Liver (tissue), 9 donors: ENCODE data around the gene SYNDIG1. TPM values are rescaled to one million over a fixed set of nuclear protein-coding genes. Genes with fewer than 3 reads are reported as not detected.

Experiments used
- DNase-seq: peaks from one replicate; pipeline ENCODE4 v3.0.0-alpha.2; 2017; ENCODE audit warnings: low spot score
- H3K27ac ChIP-seq, 2 donors: one replicate each; pipeline ENCODE4 v1.7.0; 2013; ENCODE audit warnings: inconsistent platforms in 2 of 2, low read length in 2 of 2, control low read depth in 1 of 2, low read depth in 1 of 2, mild to moderate bottlenecking in 1 of 2
- H3K27me3 ChIP-seq, 4 donors: one replicate each; pipeline versions ENCODE4 v1.6.1 to v1.7.0; 2013; ENCODE audit warnings: low read length in 3 of 4, inconsistent platforms in 1 of 4, mild to moderate bottlenecking in 1 of 4, moderate library complexity in 1 of 4; ENCODE audit not compliant: control insufficient read depth in 4 of 4, insufficient read depth in 4 of 4
- H3K36me3 ChIP-seq, 4 donors: one replicate each; pipeline versions ENCODE4 v1.6.1 to v1.7.0; 2013; ENCODE audit warnings: low read length in 3 of 4, mild to moderate bottlenecking in 3 of 4, low read depth in 1 of 4, moderate library complexity in 1 of 4; ENCODE audit not compliant: control insufficient read depth in 4 of 4, insufficient read depth in 3 of 4
- H3K4me1 ChIP-seq, 4 donors: one replicate each; pipeline versions ENCODE4 v1.6.1 to v1.7.0; 2013; ENCODE audit warnings: low read length in 3 of 4, mild to moderate bottlenecking in 3 of 4, moderate library complexity in 1 of 4; ENCODE audit not compliant: control insufficient read depth in 4 of 4, insufficient read depth in 4 of 4
- H3K4me3 ChIP-seq, 3 donors: one replicate each; pipeline versions ENCODE4 v1.6.1 to v1.7.0; 2013; ENCODE audit warnings: low read length in 3 of 3, control low read depth in 1 of 3, low read depth in 1 of 3, mild to moderate bottlenecking in 1 of 3
- H3K9ac ChIP-seq, 2 donors: one replicate each; pipeline ENCODE4 v1.7.0; 2013; ENCODE audit warnings: low read length in 2 of 2, mild to moderate bottlenecking in 2 of 2, moderate library complexity in 2 of 2, control low read depth in 1 of 2, low read depth in 1 of 2
- H3K9me3 ChIP-seq, 4 donors: one replicate each; pipeline versions ENCODE4 v1.6.1 to v1.7.0; 2013; ENCODE audit warnings: low read length in 3 of 4; ENCODE audit not compliant: control insufficient read depth in 4 of 4
- ATF3 ChIP-seq: IDR thresholded peaks from 2 replicates; pipeline ENCODE4 v1.6.1; 2016; ENCODE audit warnings: antibody characterized with exemption
- CTCF ChIP-seq: fragments of 150-350 bp; IDR thresholded peaks from 2 replicates; pipeline ENCODE4 v1.5.1; 2017; ENCODE audit warnings: improper control_type of control experiment, low read depth, low read length; ENCODE audit not compliant: missing input control
- EGR1 ChIP-seq, 2 donors: IDR thresholded peaks; 2 replicates each; pipeline ENCODE4 v1.6.1; 2016 to 2018; ENCODE audit warnings: antibody characterized with exemption in 2 of 2, low read depth in 2 of 2
- FOXA1 ChIP-seq: IDR thresholded peaks from 2 replicates; pipeline ENCODE4 v1.6.1; 2016; ENCODE audit warnings: antibody characterized with exemption
- FOXA2 ChIP-seq: IDR thresholded peaks from 2 replicates; pipeline ENCODE4 v1.6.1; 2016; ENCODE audit warnings: antibody characterized with exemption
- GABPA ChIP-seq, 2 donors: IDR thresholded peaks in 1 of 2; conservative IDR thresholded peaks in 1 of 2; 2 replicates each; pipeline ENCODE4 v1.6.1; 2016; ENCODE audit warnings: antibody characterized with exemption in 2 of 2, mild to moderate bottlenecking in 1 of 2, moderate library complexity in 1 of 2
- HNF4A ChIP-seq, 2 donors: conservative IDR thresholded peaks; 2 replicates each; pipeline ENCODE4 v1.6.1; 2016; ENCODE audit warnings: antibody characterized with exemption in 2 of 2, mild to moderate bottlenecking in 2 of 2
- HNF4G ChIP-seq: IDR thresholded peaks from 2 replicates; pipeline ENCODE4 v1.6.1; 2016; ENCODE audit warnings: antibody characterized with exemption
- JUND ChIP-seq, 2 donors: IDR thresholded peaks; 2 replicates each; pipeline ENCODE4 v1.6.1; 2016; ENCODE audit warnings: antibody characterized with exemption in 2 of 2
- MAX ChIP-seq: IDR thresholded peaks from 2 replicates; pipeline ENCODE4 v1.6.1; 2016; ENCODE audit warnings: antibody characterized with exemption
- NR2F2 ChIP-seq: IDR thresholded peaks from 2 replicates; pipeline ENCODE4 v1.6.1; 2016; ENCODE audit warnings: antibody characterized with exemption
- RAD21 ChIP-seq, 2 donors: IDR thresholded peaks; 2 replicates each; pipeline ENCODE4 v1.6.1; 2016; ENCODE audit warnings: antibody characterized with exemption in 2 of 2, mild to moderate bottlenecking in 2 of 2
- REST ChIP-seq: IDR thresholded peaks from 2 replicates; pipeline ENCODE4 v1.6.1; 2016; ENCODE audit warnings: antibody characterized with exemption, mild to moderate bottlenecking
- RXRA ChIP-seq, 2 donors: IDR thresholded peaks; 2 replicates each; pipeline ENCODE4 v1.6.1; 2017 to 2018; ENCODE audit warnings: antibody characterized with exemption in 2 of 2, mild to moderate bottlenecking in 1 of 2
- SP1 ChIP-seq: IDR thresholded peaks from 2 replicates; pipeline ENCODE4 v1.6.1; 2018; ENCODE audit warnings: antibody characterized with exemption, mild to moderate bottlenecking
- TAF1 ChIP-seq: conservative IDR thresholded peaks from 2 replicates; pipeline ENCODE4 v1.6.1; 2016; ENCODE audit warnings: antibody characterized with exemption, mild to moderate bottlenecking
- YY1 ChIP-seq: IDR thresholded peaks from 2 replicates; pipeline ENCODE4 v1.6.1; 2016; ENCODE audit warnings: antibody characterized with exemption, mild to moderate bottlenecking
- ZBTB33 ChIP-seq: IDR thresholded peaks from 2 replicates; pipeline ENCODE4 v1.6.1; 2016; ENCODE audit warnings: antibody characterized with exemption
- WGBS: extraction: QIAGEN DNeasy Blood & Tissue Kit; methylation state at CpG from one replicate; pipeline ENCODE4 v1.1.7; 2013; 5-methylcytosine and 5-hydroxymethylcytosine counted together
- polyA plus RNA-seq, 2 donors: library from polyadenylated mRNA; stranded (reverse) in 1 of 2; unstranded in 1 of 2; fragments of 200-250 nt in 1 of 2; fragments of >200 nt in 1 of 2; fragmentation: Nextera tagmentation in 1 of 2; extraction: Ambion mirVana in 1 of 2; gene quantifications; one replicate each; pipeline versions ENCODE4 v1.2.1 to v1.2.3, GENCODE V29; 2013 to 2015
- total RNA-seq, 2 donors: library from RNA; depleted of rRNA; stranded (reverse); fragments of >200 nt; gene quantifications; one replicate each; pipeline ENCODE4 v1.2.3, GENCODE V29; 2014
- donor health status: healthy.
- donor health status: healthy.
- donor health status: healthy.
- donor health status: healthy.
- donor health status: healthy.

Gene SYNDIG1
- total and polyA plus RNA-seq, 4 donors, result 0.05 to 0.08 TPM; not detected in 2

- no peaks in the 10 kb centered on the region for H3K27me3 ChIP-seq
- no peak for DNase-seq
- no peaks in the 10 kb centered on the region for H3K4me1 ChIP-seq
- H3K36me3 ChIP-seq, result no peaks in the 10 kb centered on the region
- no peak overlapping the region for H3K9ac ChIP-seq
- H3K27ac ChIP-seq, result no peak overlapping the region
- no peak for TF ChIP-seq TAF1
- TF ChIP-seq MAX, result no peak
- no peak for TF ChIP-seq FOXA2
- TF ChIP-seq YY1, result no peak
- no peak for TF ChIP-seq ZBTB33
- TF ChIP-seq JUND (IDR thresholded peaks at IDR 0.05), result no peak
- TF ChIP-seq ATF3, result no peak
- WGBS, result 60% methylated on average over 9 of the region's 9 CpGs
- H3K4me3 ChIP-seq, result no peak overlapping the region
- H3K9me3 ChIP-seq, result no peaks in the 10 kb centered on the region
These were observed 215.0 kb downstream of the SYNDIG1 start for GRCh38 chr20:24684421-24684871.

- DNase-seq, result no peak
- no peak for TF ChIP-seq RXRA (IDR thresholded peaks at IDR 0.05)
- no peak for TF ChIP-seq SP1
- TF ChIP-seq RAD21 (IDR thresholded peaks at IDR 0.05), result no peak
- no peak for TF ChIP-seq YY1
- TF ChIP-seq ZBTB33, result no peak
- no peak for TF ChIP-seq GABPA (IDR thresholded peaks at IDR 0.05 in 1 of 2, conservative IDR thresholded peaks at IDR 0.05 in 1 of 2)
- no peak for TF ChIP-seq NR2F2
- TF ChIP-seq EGR1 (IDR thresholded peaks at IDR 0.05; ENCODE audit: low read depth in 2 of 2), result no peak
- TF ChIP-seq HNF4G, result no peak
- TF ChIP-seq FOXA2, result no peak
- no peak for TF ChIP-seq REST
- TF ChIP-seq TAF1, result no peak
- TF ChIP-seq MAX, result no peak
- TF ChIP-seq FOXA1, result no peak
- no peak for TF ChIP-seq ATF3
- no peak for TF ChIP-seq HNF4A (conservative IDR thresholded peaks at IDR 0.05)
- TF ChIP-seq CTCF, result no peak
- TF ChIP-seq JUND (IDR thresholded peaks at IDR 0.05), result no peak
- no peaks in the 10 kb centered on the region for H3K9me3 ChIP-seq
- WGBS, result 91% methylated on average over 16 of the region's 16 CpGs
- no peaks in the 10 kb centered on the region for H3K4me1 ChIP-seq
- H3K9ac ChIP-seq, result no peak overlapping the region
- H3K27ac ChIP-seq, result no peak overlapping the region
- no peaks in the 10 kb centered on the region for H3K36me3 ChIP-seq
- no peaks in the 10 kb centered on the region for H3K27me3 ChIP-seq
- H3K4me3 ChIP-seq, result no peak overlapping the region
These were observed 215.7 kb downstream of the SYNDIG1 start for GRCh38 chr20:24684956-24685691.
